GM12878 (cell line): ENCODE measurements around the gene HPCA. TPM values are rescaled to one million over a fixed set of nuclear protein-coding genes. Genes with fewer than 3 reads are reported as not detected.

Experiments
- ATAC-seq: fragments of 200-7000 bp; cut with Tn5 transposase; 3 replicates; pipeline ENCODE4 v1.9.1; 2020; ENCODE audit warnings: mild to moderate bottlenecking, moderate library complexity
- BruUV-seq: library from RNA; stranded (reverse); fragments of 400-500 nt; replicated peaks from 2 replicates; lab custom pipeline; 2021; lab: Mats Ljungman, UMichigan
- CTCF ChIA-PET: fragments of 300-600 bp; sonication (Branson Sonifier 250); formaldehyde crosslinking; extraction: SDS; loops from one replicate; lab custom pipeline; 2021; ENCODE audit warnings: inconsistent platforms; lab: Yijun Ruan, JAX
- POLR2A ChIA-PET: fragments of 350-600 bp; formaldehyde crosslinking; extraction: SDS; loops from one replicate; lab custom pipeline; 2021; ENCODE audit warnings: inconsistent platforms; lab: Charles Lee
- RAD21 ChIA-PET: fragments of 300-600 bp; sonication (Branson Sonifier 250); formaldehyde crosslinking; loops from one replicate; lab custom pipeline; 2023; ENCODE audit warnings: antibody characterized with exemption; ENCODE audit not compliant: unreplicated experiment; lab: Charles Lee
- SMC1A ChIA-PET: fragments of 300-600 bp; sonication (Branson Sonifier 250); formaldehyde crosslinking; loops from one replicate; lab custom pipeline; 2023; ENCODE audit not compliant: unreplicated experiment, uncharacterized antibody; lab: Charles Lee
- DNase-seq: peaks from one replicate; pipeline ENCODE4 v3.0.0-alpha.2; 2011; ENCODE audit warnings: low read depth, low spot score
- FAIRE-seq: peaks from 3 replicates; lab custom pipeline; 2011; peaks lifted over from hg19 to GRCh38; lab: Jason Lieb, UNC
- H2AFZ ChIP-seq: 2 replicates; pipeline ENCODE4 v1.6.0; 2011; ENCODE audit warnings: low read depth, low read length, control low read depth; ENCODE audit not compliant: control insufficient read depth
- H3K27ac ChIP-seq: 2 replicates; pipeline ENCODE4 v1.5.1; 2011; ENCODE audit warnings: control low read depth; ENCODE audit not compliant: control insufficient read depth, insufficient read depth
- H3K27me3 ChIP-seq, 2 experiments: replicated peaks in 1 of 2; 2 replicates each; pipeline versions ENCODE4 v1.6.0 to v1.6.1; 2011; ENCODE audit warnings: low read length in 1 of 2; ENCODE audit not compliant: control insufficient read depth in 2 of 2, insufficient read depth in 2 of 2
- H3K36me3 ChIP-seq, 2 experiments: 2 replicates each; pipeline ENCODE4 v1.5.1; 2011; ENCODE audit warnings: low read length in 1 of 2; ENCODE audit not compliant: control insufficient read depth in 2 of 2, insufficient read depth in 2 of 2
- H3K4me1 ChIP-seq: 2 replicates; pipeline ENCODE4 v1.6.1; 2011; ENCODE audit warnings: mild to moderate bottlenecking, low read length, moderate library complexity, mixed read lengths; ENCODE audit not compliant: control insufficient read depth, insufficient read depth
- H3K4me2 ChIP-seq: 2 replicates; pipeline ENCODE4 v1.6.0; 2011; ENCODE audit warnings: control low read depth; ENCODE audit not compliant: control insufficient read depth, insufficient read depth
- H3K4me3 ChIP-seq: fragments of 200-600 bp; sonication (generic); 2 replicates; pipeline ENCODE4 v1.5.1; 2016
- H3K79me2 ChIP-seq: 2 replicates; pipeline ENCODE4 v1.6.0; 2011; ENCODE audit warnings: low read length; ENCODE audit not compliant: control insufficient read depth, insufficient read depth
- H3K9ac ChIP-seq: 2 replicates; pipeline ENCODE4 v1.8.0; 2011; ENCODE audit warnings: low read length, control low read depth, mixed read lengths; ENCODE audit not compliant: control insufficient read depth, insufficient read depth
- H3K9me3 ChIP-seq: replicated peaks from 3 replicates; pipeline ENCODE4 v1.5.1; 2011; ENCODE audit warnings: mild to moderate bottlenecking, low read length; ENCODE audit not compliant: control insufficient read depth, insufficient read depth
- H4K20me1 ChIP-seq: 2 replicates; pipeline ENCODE4 v1.6.0; 2011; ENCODE audit not compliant: control insufficient read depth, insufficient read depth
- BRCA1 ChIP-seq: IDR thresholded peaks from 2 replicates; pipeline ENCODE4 v1.6.1; 2011; ENCODE audit warnings: low read depth, low read length, improper control_type of control experiment
- E4F1 ChIP-seq: fragments of 450-650 bp; IDR thresholded peaks from 2 replicates; pipeline ENCODE4 v1.6.1; 2018; ENCODE audit warnings: borderline replicate concordance, mild to moderate bottlenecking; ENCODE audit not compliant: partially characterized antibody
- ESRRA ChIP-seq: IDR thresholded peaks from 2 replicates; pipeline ENCODE4 v1.6.1; 2012; ENCODE audit warnings: mild to moderate bottlenecking, low read length, improper control_type of control experiment
- IRF4 ChIP-seq: IDR thresholded peaks from 2 replicates; pipeline ENCODE4 v1.6.1; 2011; ENCODE audit warnings: low read depth, low read length
- MLLT1 ChIP-seq: fragments of 450-650 bp; IDR thresholded peaks from 2 replicates; pipeline ENCODE4 v1.6.1; 2016; ENCODE audit warnings: mild to moderate bottlenecking
- RCOR1 ChIP-seq: conservative IDR thresholded peaks from 2 replicates; pipeline ENCODE4 v1.6.1; 2012; ENCODE audit warnings: low read depth, low read length, improper control_type of control experiment
- RUNX3 ChIP-seq: IDR thresholded peaks from 2 replicates; pipeline ENCODE4 v1.6.1; 2012; ENCODE audit warnings: low read length, inconsistent platforms
- SMAD1 ChIP-seq: fragments of 450-650 bp; IDR thresholded peaks from 2 replicates; pipeline ENCODE4 v1.6.1; 2018; ENCODE audit warnings: mild to moderate bottlenecking, low read depth; ENCODE audit not compliant: partially characterized antibody
- SREBF1 ChIP-seq: IDR thresholded peaks from 2 replicates; pipeline ENCODE4 v1.6.1; 2012; ENCODE audit warnings: mild to moderate bottlenecking, low read length
- TCF3 ChIP-seq: IDR thresholded peaks from 2 replicates; pipeline ENCODE4 v1.6.1; 2012; ENCODE audit warnings: low read depth, mild to moderate bottlenecking, low read length, borderline replicate concordance; ENCODE audit not compliant: insufficient read depth
- ZBTB40 ChIP-seq: fragments of 450-650 bp; IDR thresholded peaks from 2 replicates; pipeline ENCODE4 v1.6.1; 2016; ENCODE audit warnings: mild to moderate bottlenecking, moderate library complexity, borderline replicate concordance
- WGBS: methylation state at CpG from one replicate; pipeline ENCODE4 v1.1.6; 2016; ENCODE audit warnings: low lambda C conversion rate; ENCODE audit not compliant: insufficient replicate concordance, insufficient coverage; ENCODE audit errors: missing lambda C conversion rate; 5-methylcytosine and 5-hydroxymethylcytosine counted together
- in situ Hi-C: fragments of 300-500 bp; cut with MboI; formaldehyde crosslinking; loops from 9 replicates; pipeline ENCODE4 v1.14.3; 2018; ENCODE audit warnings: mixed read lengths
- intact Hi-C: fragments of 100-400 bp; cut with micrococcal nuclease; formaldehyde crosslinking; loops from one replicate; pipeline ENCODE4 v1.14.2; 2022; ENCODE audit not compliant: unreplicated experiment
- polyA plus RNA-seq, 11 experiments: library from polyadenylated mRNA; depleted of rRNA in 4 of 11; unstranded in 6 of 11; stranded (reverse) in 5 of 11; fragments of >200 nt; fragmentation: Nextera tagmentation in 4 of 11; fragmentation: Illumina TruSeq in 1 of 11; extraction: Ambion mirVana in 4 of 11; extraction: Trizol in 1 of 11; gene quantifications; 1 replicate in 1 of 11; 2 replicates in 10 of 11; pipeline versions ENCODE4 v1.2.1 to v1.2.3, GENCODE V29; 2011 to 2016; ENCODE audit warnings: inconsistent platforms in 2 of 11, missing spikeins in 2 of 11, low read depth in 1 of 11
- total RNA-seq, 4 experiments: library from RNA; depleted of rRNA in 3 of 4; stranded (reverse); fragments of >200 nt in 3 of 4; fragmentation: Illumina TruSeq in 1 of 4; extraction: Trizol in 1 of 4; gene quantifications; 2 replicates each; pipeline versions ENCODE4 v1.2.1 to v1.2.3, GENCODE V29; 2013 to 2021

HPCA gene
- total and polyA plus RNA-seq, 10 of the 15 experiments (the other 5 are each of a cell fraction or from before 2014, with no cell fraction given), result 0.11 TPM; not detected in 9

GRCh38 chr1:32881291-32881690 is 5.0 kb upstream of the HPCA start:
- Histone ChIP-seq H3K36me3 (no peaks in the 10 kb centered on the region), H3K27ac (no peak overlapping the region), H3K4me2 (no peak overlapping the region), H3K9me3 (no peaks in the 10 kb centered on the region), H3K27me3 (peaks cover 0 to 2% of the 10 kb centered on the region in 2 experiments; a peak in 3 of 4 replicates), H3K4me3 (no peak overlapping the region), H3K79me2 (no peaks in the 10 kb centered on the region), H2AFZ (no peak overlapping the region), H3K9ac (no peak overlapping the region), H4K20me1 (no peaks in the 10 kb centered on the region), H3K4me1 (peaks cover 3% of the 10 kb centered on the region)
- intact Hi-C loops (no loop called here), in situ Hi-C loops (no loop called here)
- FAIRE-seq (no peak), DNase-seq (no peak), ATAC-seq (no peak)
- 18% methylated on average over 5 of the region's 5 CpGs for WGBS
- ChIA-PET RAD21 (no interaction called here), CTCF (interaction anchor here (0.6 to 0.9 kb wide), 2 partner anchors 96 to 170 kb away, joined by 3 to 4 read pairs; no protein-coding TSS in a partner anchor), POLR2A (no interaction called here), SMC1A (interaction anchor here (0.8 kb wide), 1 partner anchor 24 kb away, joined by 3 read pairs; no protein-coding TSS in a partner anchor)
- BruUV-seq, result no TSS peak
- no peak for TF ChIP-seq MLLT1
- no peak for TF ChIP-seq BRCA1
- no peak for TF ChIP-seq ZBTB40
- no peak for TF ChIP-seq E4F1
- TF ChIP-seq SMAD1, result no peak
- no peak for TF ChIP-seq IRF4
- TF ChIP-seq ESRRA, result no peak
- TF ChIP-seq RUNX3, result no peak
- no peak for TF ChIP-seq RCOR1
- no peak for TF ChIP-seq TCF3
- no peak for TF ChIP-seq SREBF1
